CD4-positive, alpha-beta T cell (primary cell): Measurements from ENCODE around the gene DARS1. TPM values are rescaled to one million over a fixed set of nuclear protein-coding genes. Genes with fewer than 3 reads are reported as not detected.

Experiments used
- ATAC-seq: fragments of 200-7000 bp; cut with Tn5 transposase; one replicate; pipeline ENCODE4 v1.10.0; 2022; ENCODE audit warnings: mild to moderate bottlenecking; ENCODE audit not compliant: poor library complexity
- CTCF ChIA-PET: fragments of 350-600 bp; sonication (Branson Sonifier 250); formaldehyde crosslinking; loops from one replicate; lab custom pipeline; 2021; ENCODE audit warnings: antibody characterized with exemption, inconsistent platforms; lab: Charles Lee
- POLR2A ChIA-PET: fragments of 350-600 bp; sonication (Branson Sonifier 250); formaldehyde crosslinking; loops from one replicate; lab custom pipeline; 2021; ENCODE audit warnings: antibody characterized with exemption, inconsistent platforms; lab: Charles Lee
- DNase-seq, 14 experiments: peaks; one replicate each; pipeline ENCODE4 v3.0.0-alpha.2; 2013 to 2020; ENCODE audit warnings: mixed read lengths in 2 of 14
- H3K27ac ChIP-seq, 2 donors: one replicate each; pipeline versions ENCODE4 v1.5.1 to v1.7.0; 2013; ENCODE audit warnings: low read length in 2 of 2, low read depth in 1 of 2, mild to moderate bottlenecking in 1 of 2
- H3K27me3 ChIP-seq, 2 experiments: 1 replicate in 1 of 2; 2 replicates in 1 of 2; pipeline versions ENCODE4 v1.6.1 to v1.7.0; 2013; ENCODE audit warnings: low read length in 2 of 2, control low read depth in 1 of 2, mild to moderate bottlenecking in 1 of 2, moderate library complexity in 1 of 2; ENCODE audit not compliant: insufficient read depth in 2 of 2, control insufficient read depth in 1 of 2
- H3K36me3 ChIP-seq: one replicate; pipeline ENCODE4 v1.6.1; 2013; ENCODE audit warnings: low read length, control low read depth; ENCODE audit not compliant: insufficient read depth
- H3K4me1 ChIP-seq: one replicate; pipeline ENCODE4 v1.6.1; 2013; ENCODE audit warnings: low read length, control low read depth; ENCODE audit not compliant: insufficient read depth
- H3K4me3 ChIP-seq: one replicate; pipeline ENCODE4 v1.5.1; 2013; ENCODE audit warnings: mild to moderate bottlenecking, low read length, moderate library complexity
- H3K9me3 ChIP-seq, 2 experiments: 1 replicate in 1 of 2; 2 replicates in 1 of 2; pipeline versions ENCODE4 v1.6.1 to v1.7.0; 2013; ENCODE audit warnings: low read length in 2 of 2, mild to moderate bottlenecking in 2 of 2, control low read depth in 1 of 2, moderate library complexity in 1 of 2; ENCODE audit not compliant: control insufficient read depth in 1 of 2, insufficient read depth in 1 of 2
- H3K27ac Mint-ChIP-seq: one replicate; pipeline ENCODE4 v1.8.0; 2020; ENCODE audit warnings: mixed read lengths
- H3K27me3 Mint-ChIP-seq: one replicate; pipeline ENCODE4 v1.8.0; 2021; ENCODE audit warnings: mixed read lengths
- H3K36me3 Mint-ChIP-seq: one replicate; pipeline ENCODE4 v1.8.0; 2021; ENCODE audit warnings: low read depth, mixed read lengths
- H3K4me1 Mint-ChIP-seq: one replicate; pipeline ENCODE4 v1.8.0; 2021; ENCODE audit warnings: low read depth, mixed read lengths
- H3K4me3 Mint-ChIP-seq: one replicate; pipeline ENCODE4 v1.8.0; 2020; ENCODE audit warnings: mild to moderate bottlenecking, mixed read lengths
- H3K9me3 Mint-ChIP-seq: one replicate; pipeline ENCODE4 v1.8.0; 2020; ENCODE audit warnings: mixed read lengths
- intact Hi-C, 2 experiments: fragments of 100-400 bp; cut with DNase I in 1 of 2; cut with micrococcal nuclease in 1 of 2; formaldehyde crosslinking; loops; one replicate each; pipeline versions ENCODE4 v1.15.1 to v1.9.0; 2023 to 2025; cut with DNase I, micrococcal nuclease
- total RNA-seq, 174 experiments: library from RNA in 2 of 174; stranded (reverse) in 2 of 174; gene quantifications; one replicate each; pipeline ENCODE4 v1.2.3 and lab custom pipeline; 2021 to 2026
- TF ChIP-seq, protein P1 (sequence below): fragments of 200-600 bp; IDR thresholded peaks from one replicate; pipeline ENCODE4 v1.8.0; 2022; ENCODE audit warnings: antibody characterized with exemption, mild to moderate bottlenecking

Gene DARS1
- total RNA-seq, 2 experiments from 2014 or later = 38.2 to 41.7 TPM

- DNase-seq = no peak
- Mint-ChIP-seq H3K36me3 (no peaks in the 10 kb centered on the region), H3K4me1 (peaks cover 30% of the 10 kb centered on the region), H3K27ac (no peak overlapping the region), H3K4me3 (no peak overlapping the region), H3K27me3 (no peaks in the 10 kb centered on the region), H3K9me3 (no peaks in the 10 kb centered on the region)
- Histone ChIP-seq H3K4me1 (peaks cover 22% of the 10 kb centered on the region), H3K4me3 (no peak overlapping the region), H3K27ac (no peak overlapping the region), H3K27me3 (no peaks in the 10 kb centered on the region), H3K36me3 (no peaks in the 10 kb centered on the region), H3K9me3 (no peaks in the 10 kb centered on the region)
- POLR2A ChIA-PET = interaction anchor here (0.8 kb wide), 1 partner anchor 20 kb away, joined by 3 read pairs; no protein-coding TSS in a partner anchor
- CTCF ChIA-PET = interaction anchor here (0.6 kb wide), 1 partner anchor 195 kb away, joined by 4 read pairs; no protein-coding TSS in a partner anchor
- intact Hi-C loops = loop anchor here in 1 of 2 experiments (5.0 kb wide), 1 partner anchor 112 kb away; the partner anchor contains the start of gene CXCR4
- ATAC-seq = no peak
- TF ChIP-seq, protein P1, sequence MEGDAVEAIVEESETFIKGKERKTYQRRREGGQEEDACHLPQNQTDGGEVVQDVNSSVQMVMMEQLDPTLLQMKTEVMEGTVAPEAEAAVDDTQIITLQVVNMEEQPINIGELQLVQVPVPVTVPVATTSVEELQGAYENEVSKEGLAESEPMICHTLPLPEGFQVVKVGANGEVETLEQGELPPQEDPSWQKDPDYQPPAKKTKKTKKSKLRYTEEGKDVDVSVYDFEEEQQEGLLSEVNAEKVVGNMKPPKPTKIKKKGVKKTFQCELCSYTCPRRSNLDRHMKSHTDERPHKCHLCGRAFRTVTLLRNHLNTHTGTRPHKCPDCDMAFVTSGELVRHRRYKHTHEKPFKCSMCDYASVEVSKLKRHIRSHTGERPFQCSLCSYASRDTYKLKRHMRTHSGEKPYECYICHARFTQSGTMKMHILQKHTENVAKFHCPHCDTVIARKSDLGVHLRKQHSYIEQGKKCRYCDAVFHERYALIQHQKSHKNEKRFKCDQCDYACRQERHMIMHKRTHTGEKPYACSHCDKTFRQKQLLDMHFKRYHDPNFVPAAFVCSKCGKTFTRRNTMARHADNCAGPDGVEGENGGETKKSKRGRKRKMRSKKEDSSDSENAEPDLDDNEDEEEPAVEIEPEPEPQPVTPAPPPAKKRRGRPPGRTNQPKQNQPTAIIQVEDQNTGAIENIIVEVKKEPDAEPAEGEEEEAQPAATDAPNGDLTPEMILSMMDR = no peak
These were observed 20.2 kb upstream of the DARS1 start for GRCh38 chr2:136005462-136006196.

- Histone ChIP-seq H3K27ac (no peak overlapping the region), H3K4me1 (peaks cover 22% of the 10 kb centered on the region), H3K9me3 (no peaks in the 10 kb centered on the region), H3K4me3 (no peak overlapping the region), H3K36me3 (no peaks in the 10 kb centered on the region), H3K27me3 (no peaks in the 10 kb centered on the region)
- Mint-ChIP-seq H3K4me1 (peaks cover 33% of the 10 kb centered on the region), H3K9me3 (no peaks in the 10 kb centered on the region), H3K27me3 (no peaks in the 10 kb centered on the region), H3K4me3 (no peak overlapping the region), H3K36me3 (no peaks in the 10 kb centered on the region), H3K27ac (no peak overlapping the region)
- DNase-seq (no peak), ATAC-seq (no peak)
- CTCF ChIA-PET = interaction anchor here (0.6 kb wide), 1 partner anchor 196 kb away, joined by 4 read pairs; no protein-coding TSS in a partner anchor
- POLR2A ChIA-PET = interaction anchor here (0.8 kb wide), 1 partner anchor 19 kb away, joined by 3 read pairs; no protein-coding TSS in a partner anchor
- intact Hi-C loops = loop anchor here in 1 of 2 experiments (5.0 kb wide), 1 partner anchor 112 kb away; the partner anchor contains the start of gene CXCR4
- TF ChIP-seq, protein P1 = no peak
These were observed 19.5 kb upstream of the DARS1 start for GRCh38 chr2:136004965-136005364.

DNA sequence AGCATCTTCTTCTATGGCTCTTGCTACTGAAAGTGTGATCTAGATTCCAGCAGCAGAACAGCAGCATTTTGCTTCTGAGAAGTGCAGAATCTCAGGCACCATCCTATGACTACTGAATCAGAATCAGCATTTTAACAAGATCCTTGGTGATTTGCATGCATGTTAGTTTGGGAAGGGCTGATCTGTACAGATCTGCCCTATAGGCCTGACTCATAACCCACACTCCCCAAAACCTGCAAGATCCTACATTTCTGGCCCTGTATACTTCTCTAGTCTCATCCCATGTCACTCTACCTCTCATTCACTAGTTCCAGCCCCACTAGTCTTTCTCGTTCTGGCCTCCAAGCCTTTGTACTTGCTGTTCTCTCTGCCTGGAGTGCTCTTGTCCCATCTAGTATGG, 15.7 kb upstream of the DARS1 start:
- no peaks in the 10 kb centered on the region for H3K36me3 ChIP-seq
- Mint-ChIP-seq H3K27ac (no peak overlapping the region), H3K9me3 (no peaks in the 10 kb centered on the region), H3K27me3 (no peaks in the 10 kb centered on the region), H3K4me1 (peaks cover 11% of the 10 kb centered on the region), H3K36me3 (no peaks in the 10 kb centered on the region), H3K4me3 (no peak overlapping the region)
- H3K9me3 ChIP-seq = no peaks in the 10 kb centered on the region
- no peaks in the 10 kb centered on the region for H3K27me3 ChIP-seq
- intact Hi-C loops = no loop called here
- ChIA-PET POLR2A (no interaction called here), CTCF (no interaction called here)
- peaks cover 6% of the 10 kb centered on the region for H3K4me1 ChIP-seq
- TF ChIP-seq, protein P1 = no peak
- DNase-seq (no peak), ATAC-seq (no peak)
- H3K27ac ChIP-seq = no peak overlapping the region
- no peak overlapping the region for H3K4me3 ChIP-seq
